Osteocyte (in vitro differentiated cells): ENCODE data around the gene CYP39A1. TPM values are rescaled to one million over a fixed set of nuclear protein-coding genes. Genes with fewer than 3 reads are reported as not detected.

Source experiments
- DNase-seq: peaks from one replicate; pipeline ENCODE4 v3.0.0; 2021; ENCODE audit warnings: mixed read lengths; ENCODE audit not compliant: unreplicated experiment; ENCODE audit errors: extremely low spot score
- H3K27ac Mint-ChIP-seq: one replicate; pipeline ENCODE4 v1.8.0; 2021; ENCODE audit warnings: mild to moderate bottlenecking, mixed read lengths; ENCODE audit not compliant: unreplicated experiment
- H3K27me3 Mint-ChIP-seq: one replicate; pipeline ENCODE4 v1.8.0; 2021; ENCODE audit warnings: mixed read lengths; ENCODE audit not compliant: unreplicated experiment
- H3K36me3 Mint-ChIP-seq: one replicate; pipeline ENCODE4 v1.8.0; 2021; ENCODE audit warnings: mixed read lengths; ENCODE audit not compliant: unreplicated experiment
- H3K4me1 Mint-ChIP-seq: one replicate; pipeline ENCODE4 v1.8.0; 2021; ENCODE audit warnings: mixed read lengths; ENCODE audit not compliant: unreplicated experiment
- H3K4me3 Mint-ChIP-seq: one replicate; pipeline ENCODE4 v1.8.0; 2021; ENCODE audit warnings: mild to moderate bottlenecking, moderate library complexity, mixed read lengths; ENCODE audit not compliant: unreplicated experiment
- H3K9me3 Mint-ChIP-seq: one replicate; pipeline ENCODE4 v1.8.0; 2021; ENCODE audit warnings: mixed read lengths; ENCODE audit not compliant: unreplicated experiment
- CTCF ChIP-seq: fragments of 200-600 bp; sonication (generic); IDR thresholded peaks from 2 replicates; pipeline ENCODE4 v1.5.0; 2021; ENCODE audit warnings: antibody characterized with exemption, mild to moderate bottlenecking, moderate library complexity
- total RNA-seq: library from RNA; stranded (reverse); gene quantifications from 2 replicates; pipeline ENCODE4 v1.2.1, GENCODE V29; 2021

CYP39A1 gene
- total RNA-seq, 1 donor from 2014 or later, result 0.30 TPM

GRCh38 chr6:46657642-46658041, 5.0 kb upstream of the CYP39A1 start:
- TF ChIP-seq CTCF, result no peak
- Mint-ChIP-seq H3K4me1 (peaks cover 4% of the 10 kb centered on the region), H3K27ac (no peak overlapping the region), H3K4me3 (no peak overlapping the region), H3K36me3 (peaks cover 2% of the 10 kb centered on the region), H3K9me3 (no peaks in the 10 kb centered on the region), H3K27me3 (peaks cover 15% of the 10 kb centered on the region)
- DNase-seq, result no peak

GRCh38 chr6:46655803-46656202, 3.2 kb upstream of the CYP39A1 start:
- TF ChIP-seq CTCF, result peak; percentile 42
- H3K4me3 Mint-ChIP-seq, result no peak overlapping the region
- H3K27me3 Mint-ChIP-seq, result peaks cover 27% of the 10 kb centered on the region
- H3K9me3 Mint-ChIP-seq, result no peaks in the 10 kb centered on the region
- no peak overlapping the region for H3K27ac Mint-ChIP-seq
- no peak for DNase-seq
- H3K4me1 Mint-ChIP-seq, result peaks cover 12% of the 10 kb centered on the region
- peaks cover 2% of the 10 kb centered on the region for H3K36me3 Mint-ChIP-seq

- peaks cover 38% of the 10 kb centered on the region for H3K27me3 Mint-ChIP-seq
- H3K27ac Mint-ChIP-seq, result no peak overlapping the region
- DNase-seq, result no peak
- peaks cover 12% of the 10 kb centered on the region for H3K4me1 Mint-ChIP-seq
- peak overlapping the region; percentile 86 for H3K4me3 Mint-ChIP-seq
- H3K9me3 Mint-ChIP-seq, result no peaks in the 10 kb centered on the region
- TF ChIP-seq CTCF, result no peak
- H3K36me3 Mint-ChIP-seq, result peaks cover 2% of the 10 kb centered on the region
Observed at GRCh38 chr6:46653439-46654195, 999 bp upstream of the CYP39A1 start.

GRCh38 chr6:46652232-46652602, 401 bp downstream of the CYP39A1 start:
- Mint-ChIP-seq H3K27ac (no peak overlapping the region), H3K4me3 (peak overlapping the region; percentile 86), H3K9me3 (no peaks in the 10 kb centered on the region), H3K36me3 (peaks cover 2% of the 10 kb centered on the region), H3K27me3 (peaks cover 41% of the 10 kb centered on the region), H3K4me1 (peaks cover 12% of the 10 kb centered on the region)
- TF ChIP-seq CTCF, result no peak
- no peak for DNase-seq

GRCh38 chr6:46651816-46652215, 802 bp downstream of the CYP39A1 start:
- H3K36me3 Mint-ChIP-seq, result peaks cover 2% of the 10 kb centered on the region
- no peaks in the 10 kb centered on the region for H3K9me3 Mint-ChIP-seq
- TF ChIP-seq CTCF, result no peak
- H3K27ac Mint-ChIP-seq, result no peak overlapping the region
- H3K4me3 Mint-ChIP-seq, result peak overlapping the region; percentile 86
- no peak for DNase-seq
- peaks cover 12% of the 10 kb centered on the region for H3K4me1 Mint-ChIP-seq
- peaks cover 44% of the 10 kb centered on the region for H3K27me3 Mint-ChIP-seq
